HepG2 (cell line): ENCODE data around the gene C19orf38. TPM values are rescaled to one million over a fixed set of nuclear protein-coding genes. Genes with fewer than 3 reads are reported as not detected.

Experiments
- ATAC-seq: fragments of 200-7000 bp; cut with Tn5 transposase; 3 replicates; pipeline ENCODE4 v1.9.1; 2020; ENCODE audit warnings: mild to moderate bottlenecking, moderate library complexity
- BruUV-seq: library from RNA; stranded (reverse); fragments of 400-500 nt; replicated peaks from 2 replicates; lab custom pipeline; 2021; lab: Mats Ljungman, UMichigan
- CTCF ChIA-PET: fragments of 300-600 bp; formaldehyde crosslinking; extraction: SDS; loops from one replicate; lab custom pipeline; 2021; ENCODE audit warnings: low total read pairs, inconsistent platforms, low intra/inter-chr PET ratio; lab: Yijun Ruan, JAX
- POLR2A ChIA-PET: fragments of 350-600 bp; sonication (Branson Sonifier 250); formaldehyde crosslinking; loops from one replicate; lab custom pipeline; 2020; ENCODE audit warnings: antibody characterized with exemption, inconsistent platforms; lab: Yijun Ruan, JAX
- DNase-seq: peaks from one replicate; pipeline ENCODE4 v3.0.0-alpha.2; 2015; ENCODE audit warnings: low spot score
- FAIRE-seq: peaks from 3 replicates; lab custom pipeline; 2011; peaks lifted over from hg19 to GRCh38; lab: Jason Lieb, UNC
- H2AFZ ChIP-seq: one replicate; pipeline ENCODE4 v1.6.1; 2011; ENCODE audit warnings: low read length, inconsistent platforms
- H3K27ac ChIP-seq: fragments of 300-600 bp; 3 replicates; pipeline ENCODE4 v1.8.0; 2011; ENCODE audit warnings: mixed run types, mild to moderate bottlenecking, mixed read lengths, low read length, inconsistent platforms; ENCODE audit not compliant: insufficient read depth; ENCODE audit errors: extremely low read length
- H3K27me3 ChIP-seq, 2 experiments: fragments of 200-600 bp in 1 of 2; 2 replicates in 1 of 2; 3 replicates in 1 of 2; pipeline versions ENCODE4 v1.6.0 to v1.8.0; 2011; ENCODE audit warnings: low read length in 2 of 2, mild to moderate bottlenecking in 2 of 2, moderate library complexity in 2 of 2, inconsistent platforms in 1 of 2; ENCODE audit not compliant: insufficient read depth in 2 of 2, control insufficient read depth in 1 of 2
- H3K36me3 ChIP-seq, 2 experiments: fragments of 200-600 bp in 1 of 2; replicated peaks in 1 of 2; 2 replicates in 1 of 2; 3 replicates in 1 of 2; pipeline versions ENCODE4 v1.5.1 to v1.8.0; 2011; ENCODE audit warnings: low read length in 2 of 2, inconsistent platforms in 1 of 2; ENCODE audit not compliant: insufficient read depth in 2 of 2, control insufficient read depth in 1 of 2
- H3K4me1 ChIP-seq: 2 replicates; pipeline ENCODE4 v1.5.1; 2012; ENCODE audit warnings: low read length, inconsistent platforms; ENCODE audit not compliant: insufficient read depth
- H3K4me2 ChIP-seq: 2 replicates; pipeline ENCODE4 v1.6.0; 2011; ENCODE audit warnings: low read depth, low read length, inconsistent platforms
- H3K4me3 ChIP-seq, 3 experiments: fragments of 200-600 bp in 1 of 3; sonication (generic), shearing (Covaris generic) in 1 of 3; replicated peaks in 1 of 3; 2 replicates each; pipeline ENCODE4 v1.5.1; 2011 to 2016; ENCODE audit warnings: low read length in 3 of 3, inconsistent platforms in 2 of 3, low read depth in 2 of 3, mild to moderate bottlenecking in 2 of 3, control low read depth in 1 of 3, mixed read lengths in 1 of 3; ENCODE audit not compliant: insufficient read depth in 1 of 3
- H3K79me2 ChIP-seq: one replicate; pipeline ENCODE4 v1.6.1; 2011; ENCODE audit warnings: low read length, inconsistent platforms; ENCODE audit not compliant: insufficient read depth
- H3K9ac ChIP-seq: 2 replicates; pipeline ENCODE4 v1.6.0; 2011; ENCODE audit warnings: mild to moderate bottlenecking, low read depth, low read length, inconsistent platforms; ENCODE audit not compliant: insufficient read depth
- H3K9me3 ChIP-seq: 2 replicates; pipeline ENCODE4 v1.5.1; 2012; ENCODE audit warnings: mild to moderate bottlenecking, low read length
- H4K20me1 ChIP-seq: 2 replicates; pipeline ENCODE4 v1.6.0; 2011; ENCODE audit warnings: inconsistent platforms, mild to moderate bottlenecking, low read length, moderate library complexity; ENCODE audit not compliant: insufficient read depth
- AKAP8 ChIP-seq: sonication (generic); formaldehyde crosslinking; IDR thresholded peaks from 2 replicates; pipeline ENCODE4 v1.5.1; 2020; ENCODE audit warnings: mild to moderate bottlenecking, missing genetic modification reagents
- E2F1 ChIP-seq: sonication (generic); formaldehyde crosslinking; IDR thresholded peaks from 2 replicates; pipeline ENCODE4 v1.5.0; 2020; ENCODE audit warnings: missing genetic modification reagents
- ERF ChIP-seq: IDR thresholded peaks from 2 replicates; pipeline ENCODE4 v1.6.1; 2018; ENCODE audit warnings: missing biosample characterization, missing genetic modification reagents
- GABPA ChIP-seq, 2 experiments: IDR thresholded peaks; 2 replicates each; pipeline ENCODE4 v1.6.1; 2011 to 2016; ENCODE audit warnings: low read depth in 2 of 2, low read length in 1 of 2, missing biosample characterization in 1 of 2, missing genetic modification characterization in 1 of 2
- GRHL1 ChIP-seq: sonication (generic); formaldehyde crosslinking; conservative IDR thresholded peaks from 2 replicates; pipeline ENCODE4 v1.8.0; 2022; ENCODE audit warnings: missing genetic modification reagents
- HCFC1 ChIP-seq: fragments of 150-350 bp; IDR thresholded peaks from 2 replicates; pipeline ENCODE4 v1.6.1; 2014; ENCODE audit warnings: low read depth, low read length
- NFATC3 ChIP-seq: sonication (generic); formaldehyde crosslinking; IDR thresholded peaks from 2 replicates; pipeline ENCODE4 v1.5.1; 2020; ENCODE audit warnings: mild to moderate bottlenecking, missing genetic modification reagents
- RXRB ChIP-seq: IDR thresholded peaks from 2 replicates; pipeline ENCODE4 v1.6.1; 2016; ENCODE audit warnings: borderline replicate concordance, missing genetic modification reagents, missing compliant biosample characterization
- SATB2 ChIP-seq: sonication (generic); formaldehyde crosslinking; IDR thresholded peaks from 2 replicates; pipeline ENCODE4 v1.5.0; 2020; ENCODE audit warnings: missing genetic modification reagents
- ZFP1 ChIP-seq: IDR thresholded peaks from 2 replicates; pipeline ENCODE4 v1.6.1; 2016
- ZNF569 ChIP-seq: sonication (generic); formaldehyde crosslinking; IDR thresholded peaks from 2 replicates; pipeline ENCODE4 v1.5.0; 2020; ENCODE audit warnings: mild to moderate bottlenecking, missing genetic modification reagents, moderate library complexity, borderline replicate concordance
- ZNF709 ChIP-seq: sonication (generic); formaldehyde crosslinking; IDR thresholded peaks from 2 replicates; pipeline ENCODE4 v1.5.0; 2020; ENCODE audit warnings: mild to moderate bottlenecking, missing genetic modification reagents
- ZSCAN22 ChIP-seq: sonication (generic); formaldehyde crosslinking; IDR thresholded peaks from 2 replicates; pipeline ENCODE4 v1.4.0; 2020; ENCODE audit warnings: mild to moderate bottlenecking, missing genetic modification reagents
- WGBS: methylation state at CpG from one replicate; pipeline ENCODE4 v1.1.6; 2017; ENCODE audit warnings: low lambda C conversion rate; 5-methylcytosine and 5-hydroxymethylcytosine counted together
- in situ Hi-C: cut with HindIII; loops from 2 replicates; pipeline ENCODE4 v1.10.0; 2017; ENCODE audit warnings: low pct_unique_long_range_greater_than_20kb; ENCODE audit not compliant: extremely low pct_ligation_motif_present
- intact Hi-C: fragments of 100-400 bp; cut with micrococcal nuclease; formaldehyde crosslinking; loops from one replicate; pipeline ENCODE4 v1.10.0; 2022; ENCODE audit not compliant: unreplicated experiment
- polyA plus RNA-seq, 8 experiments: library from polyadenylated mRNA; depleted of rRNA in 3 of 8; stranded (reverse) in 7 of 8; unstranded in 1 of 8; fragments of >200 nt; fragmentation: Illumina TruSeq in 4 of 8; extraction: Trizol in 4 of 8; gene quantifications; 2 replicates each; pipeline versions ENCODE4 v1.2.1 to v1.2.3, GENCODE V29; 2011 to 2016; ENCODE audit warnings: low read depth in 4 of 8, missing spikeins in 1 of 8, mixed read lengths in 1 of 8; ENCODE audit not compliant: insufficient read depth in 1 of 8
- total RNA-seq, 5 experiments: library from RNA; depleted of rRNA; stranded (reverse); fragments of >200 nt; fragmentation: Illumina TruSeq; extraction: Trizol; gene quantifications; 2 replicates each; pipeline ENCODE4 v1.2.3, GENCODE V29; 2016; ENCODE audit warnings: low read depth in 1 of 5

Gene C19orf38
- total and polyA plus RNA-seq, 2 of the 13 experiments (the other 11 are each of a cell fraction or from before 2014, with no cell fraction given): 0.11 TPM; not detected in 1

- H3K79me2 ChIP-seq: peaks cover 43% of the 10 kb centered on the region
- H4K20me1 ChIP-seq: peaks cover 5% of the 10 kb centered on the region; the same call in 1 of the 2 replicates
- no peaks in the 10 kb centered on the region for H3K27me3 ChIP-seq
- no peak overlapping the region for H2AFZ ChIP-seq
- POLR2A ChIA-PET: no interaction called here
- WGBS: 99% methylated on average over 18 of the region's 20 CpGs
- peaks cover 17% of the 10 kb centered on the region for H3K4me1 ChIP-seq
- no peak for FAIRE-seq
- intact Hi-C loops (no loop called here), in situ Hi-C loops (no loop called here)
- H3K4me3 ChIP-seq: no peak overlapping the region
- H3K4me2 ChIP-seq: no peak overlapping the region
- peaks cover 2 to 4% of the 10 kb centered on the region in 2 experiments; a peak in 3 of 5 replicates for H3K36me3 ChIP-seq
- no peak for DNase-seq
- TF ChIP-seq ZSCAN22 (CRISPR knock-in tag): no peak
- TF ChIP-seq HCFC1: no peak
- no peak for TF ChIP-seq ZFP1 (CRISPR knock-in tag)
- TF ChIP-seq GRHL1: no peak
- TF ChIP-seq ERF (CRISPR knock-in tag): no peak
- TF ChIP-seq ZNF569 (CRISPR knock-in tag): no peak
- no peak for TF ChIP-seq GABPA (IDR thresholded peaks at IDR 0.05; ENCODE audit: low read depth, low read length)
- no peak for TF ChIP-seq GABPA (CRISPR knock-in tag; IDR thresholded peaks at IDR 0.05; ENCODE audit: low read depth)
- TF ChIP-seq RXRB (CRISPR knock-in tag): no peak
- TF ChIP-seq SATB2 (CRISPR knock-in tag): no peak
- TF ChIP-seq AKAP8 (CRISPR knock-in tag): no peak
- TF ChIP-seq NFATC3 (CRISPR knock-in tag): no peak
- TF ChIP-seq ZNF709 (CRISPR knock-in tag): no peak
- TF ChIP-seq E2F1 (CRISPR knock-in tag): no peak
- CTCF ChIA-PET: no interaction called here
- BruUV-seq: no TSS peak
- ATAC-seq: no peak
- H3K27ac ChIP-seq: no peak overlapping the region
- no peak overlapping the region for H3K9ac ChIP-seq
- no peaks in the 10 kb centered on the region for H3K9me3 ChIP-seq
Observed at GRCh38 chr19:10885201-10886169, 37.3 kb downstream of the C19orf38 start.
